Spleen (tissue), 11 donors: Measurements from ENCODE around the gene NPTN. TPM values are rescaled to one million over a fixed set of nuclear protein-coding genes. Genes with fewer than 3 reads are reported as not detected.

ENCODE experiments used
- DNase-seq: peaks from one replicate; pipeline ENCODE4 v3.0.0-alpha.2; 2020
- H3K27ac ChIP-seq, 8 donors: fragments of 200-600 bp; sonication (generic) in 7 of 8; 1 replicate in 4 of 8; 2 replicates in 4 of 8; pipeline versions ENCODE4 v1.5.0 to v1.8.0; 2016 to 2021; ENCODE audit warnings: inconsistent platforms in 4 of 8, mild to moderate bottlenecking in 4 of 8, moderate library complexity in 1 of 8
- H3K27me3 ChIP-seq, 7 donors: fragments of 200-600 bp; sonication (generic) in 6 of 7; replicated peaks in 1 of 7; 1 replicate in 4 of 7; 2 replicates in 3 of 7; pipeline versions ENCODE4 v1.5.0 to v1.8.0; 2016 to 2021; ENCODE audit warnings: inconsistent platforms in 3 of 7, mild to moderate bottlenecking in 1 of 7
- H3K36me3 ChIP-seq, 6 donors: fragments of 200-600 bp; sonication (generic) in 5 of 6; 1 replicate in 4 of 6; 2 replicates in 2 of 6; pipeline versions ENCODE4 v1.5.0 to v1.8.0; 2016 to 2021; ENCODE audit warnings: inconsistent platforms in 2 of 6
- H3K4me1 ChIP-seq, 6 donors: fragments of 200-600 bp; sonication (generic) in 5 of 6; 1 replicate in 3 of 6; 2 replicates in 3 of 6; pipeline versions ENCODE4 v1.5.0 to v1.8.0; 2016 to 2021; ENCODE audit warnings: inconsistent platforms in 3 of 6
- H3K4me3 ChIP-seq, 8 donors: fragments of 200-600 bp; sonication (generic) in 7 of 8; 1 replicate in 4 of 8; 2 replicates in 4 of 8; pipeline versions ENCODE4 v1.5.0 to v1.8.0; 2016 to 2021; ENCODE audit warnings: inconsistent platforms in 4 of 8, mild to moderate bottlenecking in 4 of 8, moderate library complexity in 2 of 8
- H3K9me3 ChIP-seq, 8 donors: fragments of 200-600 bp; sonication (generic) in 7 of 8; 1 replicate in 4 of 8; 2 replicates in 4 of 8; pipeline versions ENCODE4 v1.5.0 to v1.8.0; 2016 to 2021; ENCODE audit warnings: inconsistent platforms in 4 of 8
- CTCF ChIP-seq, 11 experiments: fragments of 200-600 bp in 7 of 11; fragments of 450-650 bp in 4 of 11; sonication (generic) in 4 of 11; IDR thresholded peaks in 8 of 11; conservative IDR thresholded peaks in 3 of 11; 1 replicate in 7 of 11; 2 replicates in 4 of 11; pipeline versions ENCODE4 v1.4.0 to v1.8.0; 2016 to 2021; ENCODE audit warnings: antibody characterized with exemption in 11 of 11, inconsistent platforms in 4 of 11, mild to moderate bottlenecking in 1 of 11
- POLR2A ChIP-seq, 3 donors: fragments of 450-650 bp; IDR thresholded peaks; one replicate each; pipeline ENCODE4 v1.5.1; 2017; ENCODE audit warnings: antibody characterized with exemption in 3 of 3, mild to moderate bottlenecking in 1 of 3
- POLR2AphosphoS5 ChIP-seq, 3 donors: sonication (generic); formaldehyde crosslinking; IDR thresholded peaks; one replicate each; pipeline ENCODE4 v1.5.1; 2017; ENCODE audit warnings: antibody characterized with exemption in 3 of 3
- WGBS, 5 donors: extraction: QIAGEN DNeasy Blood & Tissue Kit in 3 of 5; methylation state at CpG; one replicate each; pipeline versions ENCODE4 v1.1.5 to v1.1.7; 2013 to 2018; 5-methylcytosine and 5-hydroxymethylcytosine counted together
- intact Hi-C: fragments of 100-400 bp; cut with DNase I; formaldehyde crosslinking; loops from one replicate; pipeline ENCODE4 v1.15.0; 2023; ENCODE audit warnings: low total_unique reads
- polyA plus RNA-seq, 3 donors: library from polyadenylated mRNA; stranded (reverse); fragments of 200-250 nt; gene quantifications; one replicate each; pipeline ENCODE4 v1.2.1, GENCODE V29; 2013
- total RNA-seq, 7 donors: library from RNA; depleted of rRNA in 3 of 7; stranded (reverse); fragments of >200 nt in 3 of 7; fragmentation: NEBNext Ultra II Directional in 4 of 7; extraction: Animal tissue kit (Norgen Biotek cat#: 25700) in 4 of 7; gene quantifications; one replicate each; pipeline versions ENCODE4 v1.1.0 to v1.2.1, GENCODE V29; 2016 to 2021
- donor health status: healthy with polysubstance abuse.
- donor health status: DM: no; HTN: no; CAD: no; lungs with moderate emphysema.
- donor health status: DM: no; HTN: no; CAD: no.
- donor health status: Bipolar disorder and iron deficiency.
- donor health status: healthy.
- donor health status: DM: no; HTN: no; CAD: no.
- donor health status: DM: yes; HTN: yes; CAD: no.

The NPTN gene
- total and polyA plus RNA-seq, 10 donors: 18.9 to 130 (median 99.4) TPM

- TF ChIP-seq POLR2AphosphoS5 (IDR thresholded peaks at IDR 0.05) (no peak), POLR2A (IDR thresholded peaks at IDR 0.05) (no peak)
- intact Hi-C loops: no loop called here
- no peak for DNase-seq
- Histone ChIP-seq H3K4me1 (no peaks in the 10 kb centered on the region), H3K27ac (no peak overlapping the region), H3K9me3 (peaks cover 0 to 12% (median 11%) of the 10 kb centered on the region in 8 donors), H3K27me3 (peaks cover 0 to 8% (median 0%) of the 10 kb centered on the region in 7 donors), H3K4me3 (no peak overlapping the region), H3K36me3 (no peaks in the 10 kb centered on the region)
- WGBS, 5 donors: 69 to 87% (median 81%) methylated on average over 1 of the region's 1 CpG
These were observed 25.5 kb upstream of the NPTN start for GRCh38 chr15:73658645-73659044.

GRCh38 chr15:73655724-73656123 lies 22.5 kb upstream of the NPTN start:
- H3K27ac ChIP-seq: no peak overlapping the region
- intact Hi-C loops: no loop called here
- 76 to 88% (median 88%) methylated on average over 2 of the region's 2 CpGs for WGBS, 5 donors
- peaks cover 0 to 4% (median 0%) of the 10 kb centered on the region in 8 donors for H3K9me3 ChIP-seq
- no peak overlapping the region for H3K4me3 ChIP-seq
- peaks cover 0 to 4% (median 0%) of the 10 kb centered on the region in 6 donors for H3K4me1 ChIP-seq
- no peaks in the 10 kb centered on the region for H3K36me3 ChIP-seq
- TF ChIP-seq POLR2A (IDR thresholded peaks at IDR 0.05): no peak
- TF ChIP-seq CTCF (IDR thresholded peaks at IDR 0.05 in 8 of 11, conservative IDR thresholded peaks at IDR 0.05 in 3 of 11): no peak
- TF ChIP-seq POLR2AphosphoS5 (IDR thresholded peaks at IDR 0.05): no peak
- no peak for DNase-seq
- H3K27me3 ChIP-seq: peaks cover 0 to 8% (median 0%) of the 10 kb centered on the region in 7 donors

- peaks cover 0 to 8% (median 0%) of the 10 kb centered on the region in 7 donors for H3K27me3 ChIP-seq
- H3K4me1 ChIP-seq: peaks cover 0 to 7% (median 0%) of the 10 kb centered on the region in 6 donors
- H3K9me3 ChIP-seq: peaks cover 0 to 4% (median 0%) of the 10 kb centered on the region in 8 donors
- no peaks in the 10 kb centered on the region for H3K36me3 ChIP-seq
- H3K27ac ChIP-seq: no peak overlapping the region
- WGBS, 5 donors: 60 to 67% (median 61%) methylated on average over 3 of the region's 3 CpGs
- TF ChIP-seq CTCF (IDR thresholded peaks at IDR 0.05 in 8 of 11, conservative IDR thresholded peaks at IDR 0.05 in 3 of 11): no peak
- TF ChIP-seq POLR2AphosphoS5 (IDR thresholded peaks at IDR 0.05): no peak
- TF ChIP-seq POLR2A (IDR thresholded peaks at IDR 0.05): no peak
- intact Hi-C loops: no loop called here
- H3K4me3 ChIP-seq: no peak overlapping the region
- DNase-seq: no peak
These were observed 21.5 kb upstream of the NPTN start for GRCh38 chr15:73654659-73655058.

- 38 to 58% (median 43%) methylated on average over 3 of the region's 3 CpGs for WGBS, 5 donors
These were observed 17.4 kb upstream of the NPTN start for GRCh38 chr15:73650416-73651126.

More at GRCh38 chr15:73650416-73651126, 17.4 kb upstream of the NPTN start:
- Histone ChIP-seq H3K4me1 (peaks cover 0 to 7% (median 0%) of the 10 kb centered on the region in 6 donors), H3K36me3 (no peaks in the 10 kb centered on the region), H3K9me3 (peaks cover 0 to 4% (median 0%) of the 10 kb centered on the region in 8 donors), H3K4me3 (no peak overlapping the region), H3K27me3 (peaks cover 0 to 9% (median 0%) of the 10 kb centered on the region in 7 donors), H3K27ac (peak overlapping the region in 1 of 8 donors; percentile 11)
- TF ChIP-seq POLR2A (IDR thresholded peaks at IDR 0.05) (no peak), CTCF (IDR thresholded peaks at IDR 0.05 in 8 of 11, conservative IDR thresholded peaks at IDR 0.05 in 3 of 11) (no peak), POLR2AphosphoS5 (IDR thresholded peaks at IDR 0.05) (no peak)
- intact Hi-C loops: no loop called here
- DNase-seq: no peak
